Mesendoderm (in vitro differentiated cells): ENCODE measurements around the gene LARP4B.
A peak's percentile ranks its signal among the peaks of the same experiment; 100 is the strongest.

Experiments used
- DNase-seq: peaks from one replicate; pipeline ENCODE4 v3.0.0; 2013
- H2AK5ac ChIP-seq: 2 replicates; pipeline ENCODE4 v1.6.1; 2013; ENCODE audit warnings: low read length, inconsistent platforms
- H2BK120ac ChIP-seq: 2 replicates; pipeline ENCODE4 v1.6.1; 2013; ENCODE audit warnings: low read depth, mild to moderate bottlenecking, low read length, moderate library complexity, mixed read lengths
- H2BK15ac ChIP-seq: replicated peaks from 2 replicates; pipeline ENCODE4 v1.6.1; 2013; ENCODE audit warnings: low read depth, mild to moderate bottlenecking, moderate library complexity
- H2BK5ac ChIP-seq: 2 replicates; pipeline ENCODE4 v1.6.1; 2013; ENCODE audit warnings: low read length, inconsistent platforms
- H3K18ac ChIP-seq: 2 replicates; pipeline ENCODE4 v1.6.1; 2013; ENCODE audit warnings: mild to moderate bottlenecking, low read length, mixed read lengths
- H3K23ac ChIP-seq: one replicate; pipeline ENCODE4 v1.6.1; 2013; ENCODE audit warnings: low read length
- H3K27ac ChIP-seq: 2 replicates; pipeline ENCODE4 v1.5.1; 2013; ENCODE audit warnings: low read depth, mild to moderate bottlenecking, inconsistent platforms, low read length, moderate library complexity
- H3K27me3 ChIP-seq: 2 replicates; pipeline ENCODE4 v1.6.1; 2013; ENCODE audit warnings: low read length, control low read depth, mild to moderate bottlenecking, inconsistent platforms; ENCODE audit not compliant: insufficient read depth, poor library complexity
- H3K36me3 ChIP-seq: 2 replicates; pipeline ENCODE4 v1.6.1; 2013; ENCODE audit warnings: low read length, inconsistent platforms; ENCODE audit not compliant: control insufficient read depth, insufficient read depth
- H3K4ac ChIP-seq: one replicate; pipeline ENCODE4 v1.6.1; 2013; ENCODE audit warnings: low read depth, mild to moderate bottlenecking, low read length, moderate library complexity
- H3K4me1 ChIP-seq: 2 replicates; pipeline ENCODE4 v1.6.1; 2013; ENCODE audit warnings: low read depth, low read length, inconsistent platforms; ENCODE audit not compliant: control insufficient read depth
- H3K4me2 ChIP-seq: 2 replicates; pipeline ENCODE4 v1.6.1; 2013; ENCODE audit warnings: low read length
- H3K4me3 ChIP-seq: 2 replicates; pipeline ENCODE4 v1.5.1; 2013; ENCODE audit warnings: mild to moderate bottlenecking, low read length
- H3K56ac ChIP-seq: one replicate; pipeline ENCODE4 v1.6.1; 2013; ENCODE audit warnings: low read length
- H3K79me1 ChIP-seq: 2 replicates; pipeline ENCODE4 v1.6.1; 2013; ENCODE audit warnings: low read length, inconsistent platforms
- H3K79me2 ChIP-seq: 2 replicates; pipeline ENCODE4 v1.6.1; 2013; ENCODE audit warnings: mild to moderate bottlenecking, low read length; ENCODE audit not compliant: control insufficient read depth, insufficient read depth
- H3K9ac ChIP-seq: 2 replicates; pipeline ENCODE4 v1.6.1; 2013; ENCODE audit warnings: low read length, inconsistent platforms
- H4K5ac ChIP-seq: one replicate; pipeline ENCODE4 v1.6.1; 2013; ENCODE audit warnings: low read length
- H4K8ac ChIP-seq: one replicate; pipeline ENCODE4 v1.6.1; 2013; ENCODE audit warnings: low read depth, mild to moderate bottlenecking, control low read depth, low read length, moderate library complexity
- WGBS: extraction: QIAGEN DNeasy Blood & Tissue Kit; methylation state at CpG from one replicate; pipeline ENCODE4 v1.1.7; 2013; ENCODE audit warnings: low lambda C conversion rate, missing lambda C conversion rate; ENCODE audit not compliant: insufficient coverage; ENCODE audit errors: extremely low coverage; 5-methylcytosine and 5-hydroxymethylcytosine counted together

LARP4B gene

GRCh38 chr10:816091-816477 is 115.4 kb downstream of the LARP4B start:
- Histone ChIP-seq H3K36me3 (peaks cover 29% of the 10 kb centered on the region), H3K27ac (no peak overlapping the region), H3K4me1 (no peaks in the 10 kb centered on the region)

GRCh38 chr10:815338-816090 is 116.0 kb downstream of the LARP4B start:
- no peak overlapping the region for H3K9ac ChIP-seq
- WGBS = no CpG with 5 or more reads among the region's 19 CpGs
- no peak overlapping the region for H3K4me3 ChIP-seq
- no peaks in the 10 kb centered on the region for H3K4me1 ChIP-seq
- H3K79me1 ChIP-seq = no peaks in the 10 kb centered on the region
- no peak overlapping the region for H2BK120ac ChIP-seq
- H3K27me3 ChIP-seq = no peaks in the 10 kb centered on the region
- H3K4me2 ChIP-seq = no peak overlapping the region
- peaks cover 29% of the 10 kb centered on the region for H3K36me3 ChIP-seq
- no peak overlapping the region for H3K23ac ChIP-seq
- H2AK5ac ChIP-seq = no peak overlapping the region
- no peak overlapping the region for H3K56ac ChIP-seq
- no peak overlapping the region for H3K4ac ChIP-seq
- no peak overlapping the region for H4K8ac ChIP-seq
- H2BK5ac ChIP-seq = no peak overlapping the region
- H3K18ac ChIP-seq = no peak overlapping the region
- no peaks in the 10 kb centered on the region for H3K79me2 ChIP-seq
- no peak overlapping the region for H2BK15ac ChIP-seq
- no peak overlapping the region for H3K27ac ChIP-seq
- H4K5ac ChIP-seq = no peak overlapping the region
- peak; percentile 44 for DNase-seq

More at GRCh38 chr10:816091-816477, 115.4 kb downstream of the LARP4B start:
- DNase-seq = no peak
- no peak overlapping the region for H2AK5ac ChIP-seq
- H4K5ac ChIP-seq = no peak overlapping the region
- no peaks in the 10 kb centered on the region for H3K79me1 ChIP-seq
- H2BK5ac ChIP-seq = no peak overlapping the region
- H3K56ac ChIP-seq = no peak overlapping the region
- no peaks in the 10 kb centered on the region for H3K27me3 ChIP-seq
- H3K4me2 ChIP-seq = no peak overlapping the region
- no peak overlapping the region for H3K18ac ChIP-seq
- no peak overlapping the region for H3K23ac ChIP-seq
- no peaks in the 10 kb centered on the region for H3K79me2 ChIP-seq
- H2BK15ac ChIP-seq = no peak overlapping the region
- WGBS = no CpG with 5 or more reads among the region's 6 CpGs
- no peak overlapping the region for H3K4ac ChIP-seq
- no peak overlapping the region for H2BK120ac ChIP-seq
- H3K4me3 ChIP-seq = no peak overlapping the region
- no peak overlapping the region for H4K8ac ChIP-seq
- H3K9ac ChIP-seq = no peak overlapping the region

- Histone ChIP-seq H3K79me1 (no peaks in the 10 kb centered on the region), H2BK15ac (no peak overlapping the region), H3K9ac (no peak overlapping the region), H3K27me3 (no peaks in the 10 kb centered on the region), H3K18ac (no peak overlapping the region), H3K4ac (no peak overlapping the region), H4K5ac (no peak overlapping the region), H3K27ac (no peak overlapping the region), H3K36me3 (peaks cover 24% of the 10 kb centered on the region), H3K4me3 (no peak overlapping the region), H3K4me2 (no peak overlapping the region), H2BK120ac (no peak overlapping the region), H2AK5ac (no peak overlapping the region), H3K56ac (no peak overlapping the region), H3K4me1 (no peaks in the 10 kb centered on the region), H3K79me2 (no peaks in the 10 kb centered on the region), H4K8ac (no peak overlapping the region), H3K23ac (no peak overlapping the region), H2BK5ac (no peak overlapping the region)
- WGBS = no CpG with 5 or more reads among the region's 34 CpGs
- no peak for DNase-seq
Measured at GRCh38 chr10:814536-815302, 116.8 kb downstream of the LARP4B start.

- Histone ChIP-seq H3K4me2 (no peak overlapping the region), H3K4ac (no peak overlapping the region), H3K27ac (no peak overlapping the region), H3K79me2 (no peaks in the 10 kb centered on the region), H3K18ac (no peak overlapping the region), H3K9ac (no peak overlapping the region), H2BK120ac (no peak overlapping the region), H2AK5ac (no peak overlapping the region), H3K36me3 (peaks cover 20% of the 10 kb centered on the region), H3K23ac (no peak overlapping the region), H3K4me3 (no peak overlapping the region), H2BK15ac (no peak overlapping the region), H4K5ac (no peak overlapping the region), H3K27me3 (no peaks in the 10 kb centered on the region), H2BK5ac (no peak overlapping the region), H4K8ac (no peak overlapping the region), H3K4me1 (no peaks in the 10 kb centered on the region), H3K79me1 (no peaks in the 10 kb centered on the region), H3K56ac (no peak overlapping the region)
- no peak for DNase-seq
- WGBS = no CpG with 5 or more reads among the region's 6 CpGs
Measured at GRCh38 chr10:813286-813685, 118.2 kb downstream of the LARP4B start.

GRCh38 chr10:812787-813186 is 118.7 kb downstream of the LARP4B start:
- Histone ChIP-seq H3K27me3 (no peaks in the 10 kb centered on the region), H3K27ac (no peak overlapping the region), H4K8ac (no peak overlapping the region), H3K56ac (no peak overlapping the region), H3K79me2 (no peaks in the 10 kb centered on the region), H2BK120ac (no peak overlapping the region), H3K4me2 (no peak overlapping the region), H3K9ac (no peak overlapping the region), H3K18ac (no peak overlapping the region), H3K79me1 (no peaks in the 10 kb centered on the region), H3K4me3 (no peak overlapping the region), H4K5ac (no peak overlapping the region), H2AK5ac (no peak overlapping the region), H3K23ac (no peak overlapping the region), H2BK15ac (no peak overlapping the region), H3K4ac (no peak overlapping the region), H3K36me3 (peaks cover 20% of the 10 kb centered on the region), H3K4me1 (no peaks in the 10 kb centered on the region), H2BK5ac (no peak overlapping the region)
- DNase-seq = no peak
- no CpG with 5 or more reads among the region's 19 CpGs for WGBS
